Large intestine (tissue), 3 donors: ENCODE measurements around the gene CAB39L. TPM values are rescaled to one million over a fixed set of nuclear protein-coding genes. Genes with fewer than 3 reads are reported as not detected.

Source experiments
- DNase-seq, 2 donors: peaks; one replicate each; pipeline versions ENCODE4 v3.0.0 to v3.0.0-alpha.2; 2013
- H3K27ac ChIP-seq: one replicate; pipeline ENCODE4 v1.5.1; 2013; ENCODE audit warnings: low read length
- H3K27me3 ChIP-seq: 2 replicates; pipeline ENCODE4 v1.6.1; 2013; ENCODE audit warnings: low read length; ENCODE audit not compliant: control insufficient read depth, insufficient read depth
- H3K36me3 ChIP-seq: 2 replicates; pipeline ENCODE4 v1.6.1; 2013; ENCODE audit warnings: low read length; ENCODE audit not compliant: control insufficient read depth, insufficient read depth
- H3K4me1 ChIP-seq: one replicate; pipeline ENCODE4 v1.6.1; 2013; ENCODE audit warnings: low read length; ENCODE audit not compliant: control insufficient read depth, insufficient read depth
- H3K4me3 ChIP-seq: one replicate; pipeline ENCODE4 v1.5.1; 2013; ENCODE audit warnings: low read length
- H3K9me3 ChIP-seq: one replicate; pipeline ENCODE4 v1.6.1; 2013; ENCODE audit warnings: mild to moderate bottlenecking, low read depth, low read length, moderate library complexity; ENCODE audit not compliant: control insufficient read depth
- WGBS: methylation state at CpG from one replicate; pipeline ENCODE4 v1.1.5; 2013; ENCODE audit warnings: low lambda C conversion rate; ENCODE audit not compliant: insufficient coverage; 5-methylcytosine and 5-hydroxymethylcytosine counted together
- polyA plus RNA-seq: library from polyadenylated mRNA; unstranded; fragments of 120-200 nt; gene quantifications from one replicate; pipeline ENCODE4 v1.2.1, GENCODE V29; 2013

CAB39L gene
- polyA plus RNA-seq, 1 donor = 7.8 TPM

DNA sequence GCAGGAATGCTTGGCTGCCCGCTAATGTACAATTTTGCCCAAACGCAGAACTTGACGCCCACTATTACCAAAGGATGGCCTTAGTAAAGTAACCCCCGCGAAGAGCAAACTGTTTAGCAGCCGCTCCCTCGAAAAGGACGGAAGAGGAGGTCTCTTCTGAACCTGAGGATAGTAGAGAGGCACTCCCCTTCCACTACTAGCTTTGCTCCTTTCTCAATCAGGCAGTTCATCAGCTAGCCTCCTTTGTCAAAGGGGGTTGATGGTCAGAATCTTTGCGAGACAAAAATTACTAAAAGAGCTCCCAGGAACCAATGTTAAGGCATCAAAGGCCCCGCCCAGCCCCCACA, 534 bp downstream of the CAB39L start:
- Histone ChIP-seq H3K4me1 (peaks cover 2% of the 10 kb centered on the region), H3K27ac (peak overlapping the region; percentile 96), H3K36me3 (no peaks in the 10 kb centered on the region), H3K9me3 (no peaks in the 10 kb centered on the region), H3K4me3 (peak overlapping the region; percentile 80), H3K27me3 (no peaks in the 10 kb centered on the region)
- WGBS = 0% methylated on average over 1 of the region's 10 CpGs
- peak in 1 of 2 donors; percentile 18 for DNase-seq

DNA sequence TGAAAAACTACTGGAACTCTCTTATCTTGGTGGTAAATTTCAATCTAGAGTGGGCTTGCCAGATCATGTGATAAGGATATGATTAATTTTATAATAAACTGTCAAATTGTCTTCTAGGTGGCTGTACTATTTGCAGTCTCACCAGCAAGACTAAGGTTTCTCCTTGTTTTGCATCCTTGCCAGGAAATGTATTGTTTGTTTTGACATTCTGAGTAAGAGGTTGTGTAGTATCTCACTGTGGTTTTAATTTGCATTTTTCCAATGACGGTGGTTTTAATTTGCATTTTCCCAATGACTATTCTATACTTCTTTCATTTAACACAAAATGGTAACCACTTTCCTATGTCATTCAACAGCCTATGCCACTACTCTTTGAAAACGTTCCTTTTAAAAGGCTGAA, 2.0 kb downstream of the CAB39L start:
- Histone ChIP-seq H3K27me3 (no peaks in the 10 kb centered on the region), H3K36me3 (no peaks in the 10 kb centered on the region), H3K4me3 (no peak overlapping the region), H3K4me1 (no peaks in the 10 kb centered on the region), H3K27ac (no peak overlapping the region), H3K9me3 (no peaks in the 10 kb centered on the region)
- DNase-seq = no peak
- WGBS = 93% methylated on average over 2 of the region's 2 CpGs

DNA sequence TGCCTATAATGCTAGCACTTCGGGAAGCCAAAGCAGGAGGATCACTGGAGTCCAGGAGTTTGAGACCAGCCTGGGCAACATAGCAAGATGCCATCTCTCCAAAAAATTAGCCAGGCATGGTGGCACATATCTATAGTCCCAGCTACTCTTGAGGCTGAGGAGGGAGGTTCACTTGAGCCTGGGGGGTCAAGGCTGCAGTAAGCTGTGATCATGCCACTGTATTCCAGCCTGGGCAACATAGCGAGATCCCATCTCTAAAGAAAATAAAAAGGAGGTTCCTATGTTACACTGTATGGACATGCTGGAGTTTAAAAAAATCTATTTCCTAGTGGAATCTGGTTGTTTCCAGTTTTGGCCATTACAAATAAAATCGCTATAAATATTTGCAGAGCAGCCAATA, 2.6 kb downstream of the CAB39L start:
- no peaks in the 10 kb centered on the region for H3K27me3 ChIP-seq
- no peak overlapping the region for H3K4me3 ChIP-seq
- no peak overlapping the region for H3K27ac ChIP-seq
- no peaks in the 10 kb centered on the region for H3K4me1 ChIP-seq
- no peaks in the 10 kb centered on the region for H3K9me3 ChIP-seq
- no peak for DNase-seq
- 93% methylated on average over 3 of the region's 3 CpGs for WGBS
- H3K36me3 ChIP-seq = no peaks in the 10 kb centered on the region

DNA sequence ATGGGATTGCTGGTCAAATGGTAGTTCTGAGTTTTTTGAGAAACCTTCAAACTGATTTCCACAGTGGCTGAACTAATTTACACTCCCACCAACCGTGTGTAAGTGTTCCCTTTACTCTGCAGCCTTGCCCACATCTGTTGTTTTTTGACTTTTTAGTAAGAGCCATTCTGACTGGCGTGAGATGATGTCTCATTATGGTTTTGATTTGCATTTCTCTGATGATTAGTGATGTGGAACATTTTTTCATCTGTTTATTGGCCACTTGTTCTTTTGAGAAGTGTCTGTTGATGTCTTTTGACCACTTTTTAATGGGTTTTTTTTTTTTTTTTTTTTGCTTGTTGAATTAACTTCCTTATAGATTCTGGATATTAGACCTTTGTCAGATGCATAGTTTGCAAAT, 4.3 kb downstream of the CAB39L start:
- H3K36me3 ChIP-seq = no peaks in the 10 kb centered on the region
- H3K4me3 ChIP-seq = no peak overlapping the region
- no peaks in the 10 kb centered on the region for H3K27me3 ChIP-seq
- DNase-seq = no peak
- no peaks in the 10 kb centered on the region for H3K4me1 ChIP-seq
- no peaks in the 10 kb centered on the region for H3K9me3 ChIP-seq
- WGBS = no CpG with 5 or more reads among the region's 2 CpGs
- H3K27ac ChIP-seq = no peak overlapping the region

DNA sequence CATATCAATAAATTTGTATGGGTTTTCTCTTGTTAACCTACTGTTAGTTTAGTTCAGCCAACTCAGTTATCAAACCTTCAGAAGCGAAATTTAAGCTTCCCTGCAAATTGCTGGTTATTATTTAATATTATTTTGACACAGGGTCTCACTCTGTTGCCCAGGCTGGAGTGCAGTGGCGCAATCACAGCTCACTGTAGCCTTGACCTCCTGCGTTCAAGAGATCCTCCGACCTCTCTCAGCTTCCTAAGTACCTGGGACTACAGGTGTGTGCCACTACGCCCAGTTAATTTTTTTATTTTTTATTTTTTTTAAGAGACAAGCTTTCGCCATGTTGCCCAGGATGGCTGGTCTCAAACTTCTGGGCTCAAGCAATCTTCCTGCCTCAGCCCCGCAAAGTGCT, 6.2 kb downstream of the CAB39L start:
- Histone ChIP-seq H3K4me1 (no peaks in the 10 kb centered on the region), H3K9me3 (no peaks in the 10 kb centered on the region), H3K4me3 (no peak overlapping the region), H3K36me3 (no peaks in the 10 kb centered on the region), H3K27ac (no peak overlapping the region), H3K27me3 (no peaks in the 10 kb centered on the region)
- DNase-seq = no peak
- WGBS = 100% methylated on average over 2 of the region's 7 CpGs

DNA sequence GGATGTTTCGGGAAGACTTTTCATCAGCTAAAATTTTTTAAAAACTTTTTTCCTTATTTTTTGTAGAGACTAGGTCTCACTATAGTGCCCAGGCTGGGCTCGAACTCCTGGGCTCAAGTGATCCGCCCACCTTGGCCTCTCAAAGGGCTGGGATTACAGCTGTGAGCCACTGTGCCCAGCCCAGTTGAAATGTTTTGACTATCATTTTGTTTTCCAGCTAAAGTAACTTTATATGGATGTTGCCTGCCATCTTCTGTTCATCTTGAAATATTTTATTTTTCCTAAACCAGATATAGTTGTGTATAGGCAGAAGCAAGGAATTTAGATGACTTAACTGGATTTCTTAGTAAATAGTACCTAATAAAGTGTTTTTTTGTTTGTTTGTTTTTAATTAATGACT, 7.0 kb downstream of the CAB39L start:
- Histone ChIP-seq H3K9me3 (no peaks in the 10 kb centered on the region), H3K27ac (no peak overlapping the region), H3K27me3 (no peaks in the 10 kb centered on the region), H3K4me1 (no peaks in the 10 kb centered on the region), H3K4me3 (no peak overlapping the region), H3K36me3 (no peaks in the 10 kb centered on the region)
- DNase-seq = no peak
- whole genome bisulfite sequencing = 90% methylated on average over 2 of the region's 3 CpGs

DNA sequence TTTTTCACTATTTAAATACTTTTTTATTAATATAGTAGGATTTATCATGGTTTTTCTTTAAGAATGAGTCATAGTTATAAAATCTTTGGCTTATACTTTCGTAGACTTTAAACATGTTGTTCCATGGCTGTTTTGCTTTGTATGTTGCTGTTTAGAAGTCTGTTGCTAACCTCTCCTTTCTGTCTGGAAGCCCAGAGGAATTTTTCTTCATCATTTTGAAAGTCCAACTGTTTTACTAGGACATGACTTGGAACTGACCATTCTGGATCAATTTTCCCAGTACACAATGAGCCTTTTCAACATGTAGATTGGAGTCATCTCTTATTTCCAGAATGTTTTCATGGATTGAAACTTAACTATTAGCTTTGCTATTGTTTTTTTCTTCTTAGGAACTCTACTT, 7.9 kb downstream of the CAB39L start:
- 100% methylated on average over 1 of the region's 1 CpG for WGBS
- H3K27me3 ChIP-seq = no peaks in the 10 kb centered on the region

DNA sequence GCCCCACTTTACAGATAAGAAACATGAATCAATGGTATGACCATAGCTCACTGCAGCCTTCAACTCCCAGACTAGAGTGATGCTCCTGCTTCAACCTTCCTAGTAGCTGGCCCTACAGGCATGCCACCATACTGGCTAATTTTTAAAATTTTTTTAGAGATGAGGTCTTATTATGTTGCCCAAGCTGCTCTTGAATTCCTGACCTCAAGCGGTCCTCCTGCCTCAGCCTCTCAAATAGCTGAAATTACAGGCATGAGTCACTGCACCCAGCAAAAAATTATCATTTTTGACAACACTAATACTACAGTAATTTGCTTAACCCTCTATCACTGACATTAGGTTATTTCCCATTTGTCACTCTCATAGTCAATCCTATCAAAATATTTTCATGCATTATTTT, 14.7 kb downstream of the CAB39L start:
- DNase-seq = no peak
- Histone ChIP-seq H3K27me3 (no peaks in the 10 kb centered on the region), H3K27ac (no peak overlapping the region), H3K36me3 (no peaks in the 10 kb centered on the region), H3K4me1 (no peaks in the 10 kb centered on the region), H3K4me3 (no peak overlapping the region), H3K9me3 (no peaks in the 10 kb centered on the region)
- WGBS = no CpG with 5 or more reads among the region's 1 CpG

More for the DNA sequence above, 7.9 kb downstream of the CAB39L start:
- Histone ChIP-seq H3K9me3 (no peaks in the 10 kb centered on the region), H3K4me1 (no peaks in the 10 kb centered on the region), H3K4me3 (no peak overlapping the region), H3K36me3 (no peaks in the 10 kb centered on the region), H3K27ac (no peak overlapping the region)
- DNase-seq = no peak

DNA sequence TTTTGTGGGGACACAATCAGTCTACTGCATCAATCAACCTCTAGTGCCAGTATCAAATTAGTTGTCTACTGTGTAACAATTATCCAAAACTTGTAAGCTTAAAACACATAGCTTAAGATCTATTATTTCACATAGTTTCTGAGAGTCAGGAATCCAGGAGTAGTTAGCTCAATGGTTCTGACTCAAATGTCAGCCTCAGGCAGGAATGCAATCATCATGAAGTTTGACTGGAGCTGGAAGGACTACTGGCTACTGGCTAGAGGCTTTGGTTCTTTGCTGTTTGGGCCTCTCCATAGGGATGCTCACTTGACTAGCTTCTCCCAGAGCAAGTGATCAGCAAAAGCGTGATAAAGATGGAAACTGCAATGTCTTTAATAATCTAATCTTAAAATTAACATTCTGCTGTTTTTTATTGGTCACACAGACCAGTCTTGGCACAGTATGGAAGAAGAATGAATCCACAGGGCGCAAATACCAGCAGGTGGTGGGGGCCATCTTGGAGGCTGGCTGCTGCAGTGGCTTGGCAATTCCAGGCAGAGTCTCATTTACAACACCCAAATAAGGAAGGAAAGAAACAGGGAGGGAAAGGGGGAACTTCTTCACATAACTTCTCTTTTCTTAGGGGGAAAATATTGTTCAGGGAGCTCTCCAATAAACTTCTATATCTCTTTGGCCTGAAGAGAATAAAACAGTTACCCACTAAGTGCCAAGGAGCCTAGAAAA, 15.7 kb downstream of the CAB39L start:
- DNase-seq = no peak
- H3K36me3 ChIP-seq = no peaks in the 10 kb centered on the region
- no CpG with 5 or more reads among the region's 2 CpGs for WGBS
- no peak overlapping the region for H3K4me3 ChIP-seq
- H3K4me1 ChIP-seq = no peaks in the 10 kb centered on the region
- H3K27ac ChIP-seq = no peak overlapping the region
- H3K27me3 ChIP-seq = no peaks in the 10 kb centered on the region
- no peaks in the 10 kb centered on the region for H3K9me3 ChIP-seq

DNA sequence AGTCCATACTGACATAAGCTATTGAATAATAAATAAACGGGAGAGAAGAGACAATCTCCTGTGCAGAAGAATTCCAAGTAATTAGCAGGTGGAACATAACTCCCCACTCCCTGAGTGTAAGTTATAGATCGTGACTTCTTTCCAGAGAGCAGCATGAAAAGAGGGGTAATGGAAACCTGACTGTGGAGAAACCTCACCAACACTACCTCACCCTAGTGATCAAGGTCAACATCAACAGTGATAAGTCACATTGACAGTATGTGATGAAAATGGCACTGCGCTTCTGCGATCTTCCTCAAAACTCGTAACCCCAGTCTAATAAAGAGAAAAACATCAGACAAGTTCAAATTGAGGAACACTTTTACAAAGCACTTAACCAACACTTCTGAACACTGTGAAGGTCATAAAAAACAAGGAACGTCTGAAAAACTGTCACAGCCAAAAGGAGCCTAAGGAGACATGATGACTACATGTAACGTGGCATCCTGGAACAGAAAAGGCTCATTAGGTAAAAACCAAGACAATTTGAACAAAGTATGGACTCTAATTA, 19.8 kb downstream of the CAB39L start:
- H3K4me3 ChIP-seq = no peak overlapping the region
- 83% methylated on average over 3 of the region's 7 CpGs for WGBS
- no peak for DNase-seq
- H3K9me3 ChIP-seq = no peaks in the 10 kb centered on the region
- H3K36me3 ChIP-seq = no peaks in the 10 kb centered on the region
- H3K27ac ChIP-seq = no peak overlapping the region
- no peaks in the 10 kb centered on the region for H3K27me3 ChIP-seq
- no peaks in the 10 kb centered on the region for H3K4me1 ChIP-seq

DNA sequence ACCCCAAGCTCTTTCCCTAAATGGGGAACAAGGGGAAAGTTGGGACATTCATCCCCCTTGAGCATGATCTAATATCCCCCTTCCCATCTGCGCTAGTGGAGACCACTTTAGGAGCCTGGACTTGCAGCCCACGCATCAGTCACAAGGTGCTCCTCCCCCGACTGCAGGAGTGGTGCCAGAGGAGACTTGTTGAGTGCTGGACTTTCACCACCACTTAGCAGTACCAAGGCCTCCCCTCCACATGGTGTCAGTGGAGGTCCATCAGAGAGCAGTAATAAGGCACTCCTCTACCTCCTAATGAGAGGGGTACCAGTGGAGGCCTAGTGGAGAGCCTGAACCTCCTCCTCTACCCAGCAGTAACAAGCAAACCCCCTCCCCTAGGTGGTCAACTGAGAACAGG, 22.5 kb downstream of the CAB39L start:
- peak in 1 of 2 donors; percentile 16 for DNase-seq
- H3K36me3 ChIP-seq = no peaks in the 10 kb centered on the region
- H3K27me3 ChIP-seq = no peaks in the 10 kb centered on the region
- no peaks in the 10 kb centered on the region for H3K4me1 ChIP-seq
- H3K9me3 ChIP-seq = no peaks in the 10 kb centered on the region
- WGBS = no CpG with 5 or more reads among the region's 3 CpGs
- no peak overlapping the region for H3K27ac ChIP-seq
- no peak overlapping the region for H3K4me3 ChIP-seq
